Adrenal gland (tissue), 5 donors: ENCODE data around the gene HOXA1.

Experiments used
- POLR2A ChIP-seq, 2 donors: fragments of 450-650 bp; IDR thresholded peaks; one replicate each; pipeline ENCODE4 v1.6.1; 2017; ENCODE audit warnings: antibody characterized with exemption in 2 of 2, mild to moderate bottlenecking in 2 of 2, moderate library complexity in 1 of 2
- TF ChIP-seq, protein P1 (sequence below), 6 experiments: fragments of 450-650 bp in 4 of 6; fragments of 200-600 bp in 2 of 6; sonication (generic) in 1 of 6; IDR thresholded peaks; 1 replicate in 5 of 6; 2 replicates in 1 of 6; pipeline versions ENCODE4 v1.5.1 to v1.8.0; 2016 to 2021; ENCODE audit warnings: antibody characterized with exemption in 6 of 6, mild to moderate bottlenecking in 2 of 6, moderate library complexity in 1 of 6
- donor health status: DM: no; HTN: no; CAD: no.

DNA sequence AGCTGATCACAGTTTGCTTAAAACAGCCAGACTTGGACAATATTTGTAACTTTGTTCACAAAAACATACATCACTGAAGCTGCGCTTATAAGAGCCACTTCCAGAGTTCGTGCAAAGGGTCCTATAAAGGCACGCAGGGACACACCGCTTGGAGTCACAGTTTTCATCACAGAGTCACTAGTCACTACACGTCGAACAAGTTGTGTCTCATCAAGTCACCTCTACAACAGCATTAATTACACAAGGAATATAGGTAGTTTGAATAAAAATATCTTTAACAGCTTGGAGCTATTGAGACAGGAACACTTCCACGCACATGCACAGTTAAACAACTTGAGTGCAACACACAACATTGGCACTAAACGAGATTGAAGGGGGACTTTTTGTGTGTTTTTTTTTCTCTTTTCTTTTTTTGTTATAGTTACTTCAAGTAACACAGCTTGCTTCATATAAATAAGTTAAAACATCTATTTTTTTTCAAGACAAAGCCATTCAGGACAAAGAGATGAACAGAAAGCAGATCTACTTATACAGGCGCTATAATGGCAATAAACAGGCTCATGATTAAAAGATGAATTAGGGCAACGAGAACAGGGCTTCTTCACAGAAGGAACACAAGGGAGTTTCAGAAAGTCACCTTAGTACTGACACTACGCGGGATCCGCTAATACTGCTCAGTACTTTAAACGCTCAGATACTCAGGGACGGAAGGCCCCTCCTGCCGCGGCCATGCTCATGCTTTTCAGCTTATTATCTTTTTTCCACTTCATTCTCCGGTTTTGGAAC is 45.5 kb upstream of the HOXA1 start:
- TF ChIP-seq, protein P1, sequence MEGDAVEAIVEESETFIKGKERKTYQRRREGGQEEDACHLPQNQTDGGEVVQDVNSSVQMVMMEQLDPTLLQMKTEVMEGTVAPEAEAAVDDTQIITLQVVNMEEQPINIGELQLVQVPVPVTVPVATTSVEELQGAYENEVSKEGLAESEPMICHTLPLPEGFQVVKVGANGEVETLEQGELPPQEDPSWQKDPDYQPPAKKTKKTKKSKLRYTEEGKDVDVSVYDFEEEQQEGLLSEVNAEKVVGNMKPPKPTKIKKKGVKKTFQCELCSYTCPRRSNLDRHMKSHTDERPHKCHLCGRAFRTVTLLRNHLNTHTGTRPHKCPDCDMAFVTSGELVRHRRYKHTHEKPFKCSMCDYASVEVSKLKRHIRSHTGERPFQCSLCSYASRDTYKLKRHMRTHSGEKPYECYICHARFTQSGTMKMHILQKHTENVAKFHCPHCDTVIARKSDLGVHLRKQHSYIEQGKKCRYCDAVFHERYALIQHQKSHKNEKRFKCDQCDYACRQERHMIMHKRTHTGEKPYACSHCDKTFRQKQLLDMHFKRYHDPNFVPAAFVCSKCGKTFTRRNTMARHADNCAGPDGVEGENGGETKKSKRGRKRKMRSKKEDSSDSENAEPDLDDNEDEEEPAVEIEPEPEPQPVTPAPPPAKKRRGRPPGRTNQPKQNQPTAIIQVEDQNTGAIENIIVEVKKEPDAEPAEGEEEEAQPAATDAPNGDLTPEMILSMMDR (IDR thresholded peaks at IDR 0.05), result no peak
- TF ChIP-seq POLR2A (IDR thresholded peaks at IDR 0.05), result no peak
